ENCODE data around the gene ADAMTSL1.

Gene ADAMTSL1

DNA sequence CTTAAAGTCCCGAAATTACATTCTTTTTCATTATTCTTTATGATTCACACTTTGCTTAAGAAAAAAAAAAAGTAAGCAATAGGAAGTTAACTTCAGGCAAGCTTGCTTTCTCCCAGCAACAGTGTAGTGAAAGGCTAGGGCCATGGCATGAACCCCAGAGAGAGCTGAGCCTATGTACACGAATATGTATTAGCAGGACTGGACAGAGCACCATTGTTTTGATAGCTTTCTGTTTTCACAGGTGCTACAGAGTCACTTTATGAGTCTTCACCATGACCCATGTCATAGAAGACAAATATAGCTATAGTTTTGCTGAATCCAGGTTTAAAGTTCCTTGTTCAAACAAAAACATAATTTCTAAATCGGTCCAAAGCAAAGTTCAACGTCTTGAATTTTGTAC, 199.2 kb downstream of the ADAMTSL1 start:
- DNase-seq: no peak

GRCh38 chr9:18675332-18675731, 201.4 kb downstream of the ADAMTSL1 start:
- no peak for DNase-seq

- DNase-seq: no peak
Observed at GRCh38 chr9:18675973-18676372, 202.0 kb downstream of the ADAMTSL1 start.

DNA sequence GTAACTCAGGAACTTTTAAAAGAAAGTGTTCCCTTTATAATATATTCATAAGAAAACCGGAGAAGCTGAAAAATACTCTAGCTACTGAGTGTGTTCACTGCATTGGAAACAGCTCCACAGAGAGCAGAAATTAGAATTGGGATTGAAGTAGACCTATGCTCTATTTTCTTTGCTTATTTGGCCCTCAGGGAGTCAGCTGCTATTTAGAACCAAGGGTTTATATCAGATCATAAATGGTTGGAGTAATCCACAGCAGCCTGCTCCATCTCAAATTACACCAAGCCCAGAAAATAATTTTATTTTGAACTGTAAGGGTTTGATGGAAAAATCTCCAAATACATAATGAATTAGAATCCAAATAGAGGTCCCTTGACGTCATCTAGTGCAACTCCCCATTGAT, 202.6 kb downstream of the ADAMTSL1 start:
- DNase-seq: no peak

DNA sequence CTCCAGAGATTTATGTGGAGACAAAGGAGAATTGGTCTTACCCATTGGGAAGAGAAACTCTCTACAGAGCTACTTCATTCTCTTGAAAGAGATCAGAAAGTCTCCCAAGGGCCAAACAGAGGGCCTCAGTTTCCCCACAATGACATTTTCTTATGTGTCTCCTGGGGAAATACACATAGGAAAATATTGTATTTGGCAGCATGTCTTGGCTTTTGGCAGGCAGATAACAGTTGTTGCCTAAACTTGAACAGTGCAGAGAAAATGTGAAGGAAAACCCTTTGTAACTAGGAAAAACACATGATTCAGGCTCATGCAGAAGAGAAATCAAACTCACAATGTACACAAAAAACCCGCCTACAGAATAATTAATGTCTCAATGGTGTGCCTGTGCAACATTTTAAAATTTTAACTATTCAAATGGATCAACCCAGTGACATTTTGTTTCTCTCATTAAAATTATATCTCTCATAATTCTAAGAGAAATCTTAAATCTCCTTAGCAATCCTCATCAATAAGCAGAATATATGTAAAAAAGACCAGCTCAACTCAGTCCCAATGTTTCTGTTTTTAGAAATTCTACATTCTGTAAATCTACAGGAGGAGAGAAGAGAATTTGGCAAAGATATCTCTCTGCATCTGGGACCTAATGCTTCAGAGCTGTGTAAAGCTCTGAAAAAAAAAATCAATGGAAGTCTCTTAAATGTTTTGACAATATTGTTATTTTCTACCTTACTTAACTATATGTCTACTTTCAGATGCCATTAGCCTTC, 205.1 kb downstream of the ADAMTSL1 start:
- no peak for DNase-seq

DNA sequence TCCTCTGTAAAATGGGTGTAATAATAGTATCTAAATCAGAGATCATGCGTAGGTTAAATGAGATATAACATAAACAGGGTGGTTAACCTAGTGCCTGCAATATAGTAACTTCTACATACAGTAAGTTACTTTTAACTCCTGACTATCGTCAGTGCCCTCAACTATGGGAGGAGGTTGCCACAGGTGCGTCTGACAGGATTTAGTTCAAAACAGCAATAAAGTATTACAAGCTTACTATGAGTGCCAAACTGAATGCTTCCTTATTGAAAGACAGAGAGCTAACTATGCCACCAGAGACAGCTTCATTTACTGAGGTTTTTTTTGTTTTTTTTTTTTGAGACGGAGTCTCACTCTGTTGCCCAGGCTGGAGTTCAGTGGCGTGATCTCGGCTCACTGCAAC, 209.0 kb downstream of the ADAMTSL1 start:
- no peak for DNase-seq

DNA sequence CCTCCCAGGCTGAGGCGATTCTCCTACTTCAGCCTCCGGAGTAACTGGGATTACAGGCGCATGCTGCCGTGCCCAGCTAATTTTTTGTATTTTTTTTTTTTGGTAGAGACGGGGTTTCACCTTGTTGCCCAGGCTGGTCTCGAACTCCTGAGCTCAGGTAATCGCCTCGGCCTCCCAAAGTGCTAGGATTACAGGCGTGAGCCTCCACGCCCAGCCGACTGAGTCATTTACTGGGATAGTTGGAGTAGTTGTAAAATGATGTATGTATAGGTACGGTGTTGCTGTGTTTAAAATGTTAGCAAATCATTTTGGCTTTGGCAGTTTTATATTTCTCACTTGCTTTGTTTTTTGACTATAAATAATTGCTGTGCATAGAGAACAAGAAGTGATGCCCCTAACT, 209.4 kb downstream of the ADAMTSL1 start:
- no peak for DNase-seq

DNA sequence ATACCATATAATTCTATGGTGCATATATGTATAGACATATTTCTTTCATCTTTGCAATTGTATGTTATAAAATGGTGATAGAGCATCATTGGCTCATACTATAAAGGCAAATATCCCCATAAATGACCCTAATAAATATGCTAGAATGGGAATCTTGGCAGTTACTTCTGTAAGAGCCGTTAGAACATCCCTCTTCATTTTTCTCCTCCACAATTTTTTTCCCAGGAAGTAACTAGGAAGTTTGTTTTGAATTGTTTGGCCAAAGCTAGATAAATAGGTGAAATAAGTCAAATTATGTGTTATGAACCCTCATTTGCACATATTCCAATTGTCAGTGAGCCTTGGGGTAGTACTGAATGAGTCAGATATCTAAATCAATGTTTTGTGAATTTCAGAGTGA, 209.9 kb downstream of the ADAMTSL1 start:
- DNase-seq: no peak

- DNase-seq: no peak
Observed at GRCh38 chr9:18684593-18685317, 210.8 kb downstream of the ADAMTSL1 start.

GRCh38 chr9:18688581-18689565, 214.9 kb downstream of the ADAMTSL1 start:
- no peak for DNase-seq

DNA sequence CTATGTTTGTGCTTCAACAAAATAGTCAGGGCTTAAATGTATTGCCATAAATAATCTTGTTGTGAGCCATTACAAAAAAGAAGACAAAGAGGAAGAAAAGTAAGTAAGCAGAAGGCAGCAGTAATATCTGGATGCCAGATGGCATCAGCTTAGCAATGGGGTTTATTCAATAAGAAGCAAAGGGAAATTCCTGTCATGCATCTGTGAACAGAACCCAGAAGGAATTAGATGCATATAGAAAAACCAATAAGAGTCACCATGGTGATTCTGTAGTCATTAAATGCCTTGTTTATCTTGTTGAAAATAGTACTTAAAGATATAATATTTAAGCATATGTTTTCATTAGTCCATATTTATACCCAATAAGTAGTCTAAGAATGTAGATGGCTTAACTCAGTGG, 216.0 kb downstream of the ADAMTSL1 start:
- DNase-seq: no peak

GRCh38 chr9:18692268-18692667, 218.3 kb downstream of the ADAMTSL1 start:
- no peak for DNase-seq

DNA sequence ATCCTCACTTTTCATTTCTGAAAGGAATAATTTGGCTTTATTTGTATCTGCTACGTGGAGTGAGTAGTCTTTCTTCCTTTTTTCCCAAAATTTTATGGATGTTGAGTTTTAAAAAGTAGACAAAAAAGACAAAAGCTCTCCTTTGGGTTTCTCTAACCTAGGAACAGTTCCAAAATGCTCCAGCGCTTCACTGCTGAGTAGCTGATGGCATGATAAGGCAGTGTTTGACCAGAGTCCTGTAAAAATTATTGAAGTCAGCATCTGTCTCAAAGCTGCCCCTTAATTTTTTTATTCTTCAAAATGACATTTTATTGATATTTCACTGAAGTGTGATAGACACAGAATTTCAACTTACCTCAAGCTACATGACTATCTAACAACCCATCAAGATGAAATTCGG, 219.0 kb downstream of the ADAMTSL1 start:
- DNase-seq: no peak

DNA sequence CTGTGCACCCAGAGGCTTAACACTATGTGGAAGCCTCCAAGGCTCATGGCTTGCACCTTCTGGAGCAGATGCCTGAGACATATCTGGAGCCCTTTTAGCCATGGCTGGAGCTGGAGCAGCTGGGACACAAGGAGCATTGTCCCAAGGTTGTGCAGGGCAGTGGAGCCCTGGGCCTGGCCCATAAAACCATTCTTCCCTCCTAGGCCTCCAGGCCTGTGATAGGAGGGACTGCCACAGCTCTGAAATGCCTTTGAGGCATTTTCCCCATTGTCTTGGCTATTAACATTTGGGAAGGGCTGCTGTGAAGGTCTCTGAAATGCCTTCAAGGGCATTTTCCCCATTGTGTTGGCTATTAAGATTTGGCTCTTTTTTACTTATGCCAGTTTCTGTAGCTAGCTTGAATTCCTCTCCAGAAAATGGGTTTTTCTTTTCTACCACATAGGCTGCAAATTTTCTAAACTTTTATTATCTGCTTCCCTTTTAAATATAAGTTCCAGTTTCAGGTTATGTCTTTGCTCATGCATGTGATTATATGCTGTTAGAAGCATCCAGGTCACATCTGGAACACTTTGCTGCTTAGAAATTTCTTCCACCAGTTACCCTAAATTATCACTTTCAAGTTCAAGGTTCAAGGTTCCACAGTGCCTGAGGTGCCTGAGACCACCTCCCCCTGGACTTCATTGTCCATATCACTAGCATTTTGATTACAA, 221.2 kb downstream of the ADAMTSL1 start:
- DNase-seq: no peak

DNA sequence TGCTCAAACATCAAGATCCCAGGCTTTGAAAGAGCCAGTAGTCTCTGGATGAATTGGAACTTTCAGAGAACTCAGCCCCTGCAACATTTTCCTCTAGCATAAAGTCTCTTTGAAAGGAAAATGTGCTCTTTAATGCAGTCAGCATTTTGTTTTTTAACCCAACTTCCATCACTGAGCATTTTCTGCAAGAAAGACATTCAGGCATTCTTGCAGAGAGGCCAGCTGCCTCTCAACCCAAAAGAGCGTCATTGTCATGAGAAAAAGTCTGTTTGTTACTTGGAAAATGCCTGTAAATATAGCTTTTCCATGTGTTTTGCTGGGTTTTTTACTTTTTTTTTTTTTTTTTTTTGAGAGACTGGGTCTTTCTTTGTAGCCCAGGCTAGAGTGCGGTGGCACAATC, 225.0 kb downstream of the ADAMTSL1 start:
- DNase-seq: no peak

DNA sequence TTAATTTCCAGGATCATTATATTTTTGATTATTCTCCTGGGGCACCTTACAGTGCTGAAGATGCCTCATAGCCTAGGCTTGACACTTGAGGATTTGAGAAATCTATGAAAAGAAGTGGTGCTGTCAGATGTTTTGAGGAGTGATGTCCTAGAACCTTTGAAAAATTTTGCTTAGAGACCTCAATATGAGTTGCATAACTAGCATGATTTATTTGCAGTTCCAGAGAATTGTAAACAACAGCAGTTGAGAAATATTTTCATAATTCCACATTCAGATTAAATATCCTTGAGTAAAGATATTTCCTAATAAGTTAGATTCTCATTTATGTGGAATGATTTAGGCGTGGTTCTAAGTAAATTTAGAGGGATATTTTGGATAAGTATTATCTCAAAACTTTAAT, 225.8 kb downstream of the ADAMTSL1 start:
- DNase-seq: no peak

GRCh38 chr9:18700714-18701113, 226.8 kb downstream of the ADAMTSL1 start:
- DNase-seq: no peak

DNA sequence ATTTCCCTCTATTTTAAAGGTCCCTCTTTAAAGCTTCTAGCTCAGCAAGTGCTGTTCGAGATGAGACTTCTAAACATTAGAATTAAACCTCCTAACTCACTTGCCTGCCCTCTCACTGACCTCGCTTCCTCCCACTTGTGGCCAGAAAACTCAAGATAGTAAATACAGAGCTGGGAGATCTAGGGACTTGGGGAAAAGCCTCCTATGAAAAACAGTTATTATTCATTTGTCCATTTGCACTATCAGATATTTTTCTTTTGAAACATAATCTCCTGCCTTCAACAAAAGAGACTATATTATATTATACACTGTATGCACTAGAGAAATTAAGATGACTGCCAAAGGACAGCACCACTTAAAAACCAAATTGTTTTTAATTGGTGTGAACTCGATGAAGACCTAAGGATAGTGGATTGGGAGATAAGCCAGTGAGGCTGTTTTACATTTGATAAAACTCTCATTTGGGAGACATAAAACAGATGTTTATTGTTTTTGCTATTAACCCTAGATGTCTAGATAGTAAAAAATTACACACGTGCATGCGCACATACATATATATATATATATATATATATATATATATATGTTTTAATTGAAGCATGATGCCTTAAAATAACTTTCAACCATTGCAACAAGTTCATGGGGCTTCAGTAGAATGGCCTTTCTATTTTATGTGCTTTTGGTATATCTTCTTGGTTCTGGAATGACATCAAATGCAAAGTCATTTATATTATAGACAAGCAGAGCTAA, 229.4 kb downstream of the ADAMTSL1 start:
- no peak for DNase-seq

- no peak for DNase-seq
Observed at GRCh38 chr9:18703901-18704379, 230.0 kb downstream of the ADAMTSL1 start.

DNA sequence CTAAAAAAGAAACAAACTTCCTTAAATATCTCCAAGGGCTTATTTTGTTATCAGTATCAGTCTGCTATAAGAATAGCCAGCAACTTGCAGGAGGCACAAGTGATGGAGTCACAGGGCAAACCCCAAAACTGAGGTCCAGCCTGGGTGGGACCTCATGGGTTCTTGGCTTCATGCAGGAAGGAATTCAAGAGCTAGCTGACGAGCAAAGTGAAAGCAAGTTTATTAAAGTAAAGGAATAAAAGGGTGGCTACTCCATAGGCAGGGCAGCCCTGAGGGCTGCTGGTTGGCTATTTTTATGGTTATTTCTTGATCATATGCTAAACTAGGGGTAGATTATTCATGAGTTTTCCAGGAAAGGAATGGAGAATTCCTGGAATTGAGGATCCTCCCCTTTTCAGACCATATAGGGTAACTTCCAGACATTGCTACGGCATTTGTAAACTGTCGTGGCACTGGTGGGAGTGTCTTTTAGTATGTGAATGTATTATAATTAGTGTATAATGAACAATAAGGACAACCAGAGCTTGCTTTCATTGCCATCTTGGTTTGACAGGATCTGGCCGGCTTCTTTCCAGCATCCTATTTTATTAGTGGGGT, 231.9 kb downstream of the ADAMTSL1 start:
- no peak for DNase-seq

DNA sequence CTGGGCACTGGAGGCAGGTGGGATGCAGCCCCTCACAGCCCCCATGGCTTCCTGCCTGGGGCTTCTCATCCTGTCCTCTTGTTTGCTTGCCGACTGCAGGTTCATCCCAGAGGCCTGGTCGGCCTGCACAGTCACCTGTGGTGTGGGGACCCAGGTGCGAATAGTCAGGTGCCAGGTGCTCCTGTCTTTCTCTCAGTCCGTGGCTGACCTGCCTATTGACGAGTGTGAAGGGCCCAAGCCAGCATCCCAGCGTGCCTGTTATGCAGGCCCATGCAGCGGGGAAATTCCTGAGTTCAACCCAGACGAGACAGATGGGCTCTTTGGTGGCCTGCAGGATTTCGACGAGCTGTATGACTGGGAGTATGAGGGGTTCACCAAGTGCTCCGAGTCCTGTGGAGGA, 232.7 kb downstream of the ADAMTSL1 start:
- DNase-seq: no peak
